GM12878 (cell line): ENCODE data around the gene AJUBA. TPM values are rescaled to one million over a fixed set of nuclear protein-coding genes. Genes with fewer than 3 reads are reported as not detected.

Source experiments
- IKZF2 ChIP-seq, 2 experiments: fragments of 450-650 bp; IDR thresholded peaks; 2 replicates each; pipeline ENCODE4 v1.6.1; 2017; ENCODE audit warnings: mild to moderate bottlenecking in 2 of 2, moderate library complexity in 2 of 2
- polyA plus RNA-seq, 11 experiments: library from polyadenylated mRNA; depleted of rRNA in 4 of 11; unstranded in 6 of 11; stranded (reverse) in 5 of 11; fragments of >200 nt; fragmentation: Nextera tagmentation in 4 of 11; fragmentation: Illumina TruSeq in 1 of 11; extraction: Ambion mirVana in 4 of 11; extraction: Trizol in 1 of 11; gene quantifications; 1 replicate in 1 of 11; 2 replicates in 10 of 11; pipeline versions ENCODE4 v1.2.1 to v1.2.3, GENCODE V29; 2011 to 2016; ENCODE audit warnings: inconsistent platforms in 2 of 11, missing spikeins in 2 of 11, low read depth in 1 of 11
- total RNA-seq, 4 experiments: library from RNA; depleted of rRNA in 3 of 4; stranded (reverse); fragments of >200 nt in 3 of 4; fragmentation: Illumina TruSeq in 1 of 4; extraction: Trizol in 1 of 4; gene quantifications; 2 replicates each; pipeline versions ENCODE4 v1.2.1 to v1.2.3, GENCODE V29; 2013 to 2021
- TF ChIP-seq, protein P1 (sequence below): fragments of 450-650 bp; IDR thresholded peaks from 2 replicates; pipeline ENCODE4 v1.6.1; 2017; ENCODE audit warnings: antibody characterized with exemption, mild to moderate bottlenecking, moderate library complexity
- TF ChIP-seq, protein P2 (sequence below): fragments of 450-650 bp; IDR thresholded peaks from 2 replicates; pipeline ENCODE4 v1.6.1; 2017; ENCODE audit warnings: mild to moderate bottlenecking
- TF ChIP-seq, protein P3 (sequence below): fragments of 450-650 bp; formaldehyde crosslinking; IDR thresholded peaks from 2 replicates; pipeline ENCODE4 v1.4.0; 2020; ENCODE audit warnings: mild to moderate bottlenecking, moderate library complexity

AJUBA gene
- total and polyA plus RNA-seq, 10 of the 15 experiments (the other 5 are each of a cell fraction or from before 2014, with no cell fraction given) = 0.03 to 18.1 (median 0.36) TPM; not detected in 1

DNA sequence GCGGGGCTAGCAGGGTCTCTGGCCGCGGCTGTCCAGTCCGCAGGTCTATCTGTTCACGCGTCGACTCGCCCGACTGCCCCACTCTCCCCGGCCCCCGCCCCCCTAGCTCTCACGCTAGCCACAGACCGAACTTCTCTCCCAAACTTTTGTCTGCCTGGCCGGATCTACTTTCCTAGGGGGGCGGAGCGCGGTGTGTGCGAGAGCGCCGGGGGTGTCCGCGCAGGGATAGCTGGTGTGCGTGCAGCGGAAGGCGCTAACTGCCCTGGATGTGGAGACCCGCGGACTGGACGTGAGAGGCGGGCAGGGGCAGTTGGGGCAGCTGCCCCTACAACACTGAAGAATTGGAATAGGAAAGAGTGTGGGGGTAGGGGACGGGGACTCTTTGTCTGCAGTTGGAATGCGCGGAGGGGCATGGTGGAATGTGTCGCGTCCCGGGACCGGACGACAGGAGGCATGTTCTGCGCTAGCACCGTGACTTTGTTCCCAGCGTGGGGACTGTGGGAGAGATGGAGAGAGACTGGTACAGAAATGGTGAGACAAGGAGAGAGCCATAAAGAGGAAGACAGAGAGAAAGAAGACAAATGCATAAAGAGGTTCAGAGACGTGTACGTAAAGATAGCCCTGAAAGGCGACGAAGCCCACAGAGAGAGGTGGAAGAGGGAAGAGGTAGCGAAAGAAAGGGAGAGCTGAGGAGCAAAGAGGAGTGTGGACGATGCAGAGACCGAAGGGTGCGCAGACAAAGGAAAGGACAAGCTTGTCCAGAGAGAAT is at the start of gene AJUBA (continued):
- TF ChIP-seq, protein P1, sequence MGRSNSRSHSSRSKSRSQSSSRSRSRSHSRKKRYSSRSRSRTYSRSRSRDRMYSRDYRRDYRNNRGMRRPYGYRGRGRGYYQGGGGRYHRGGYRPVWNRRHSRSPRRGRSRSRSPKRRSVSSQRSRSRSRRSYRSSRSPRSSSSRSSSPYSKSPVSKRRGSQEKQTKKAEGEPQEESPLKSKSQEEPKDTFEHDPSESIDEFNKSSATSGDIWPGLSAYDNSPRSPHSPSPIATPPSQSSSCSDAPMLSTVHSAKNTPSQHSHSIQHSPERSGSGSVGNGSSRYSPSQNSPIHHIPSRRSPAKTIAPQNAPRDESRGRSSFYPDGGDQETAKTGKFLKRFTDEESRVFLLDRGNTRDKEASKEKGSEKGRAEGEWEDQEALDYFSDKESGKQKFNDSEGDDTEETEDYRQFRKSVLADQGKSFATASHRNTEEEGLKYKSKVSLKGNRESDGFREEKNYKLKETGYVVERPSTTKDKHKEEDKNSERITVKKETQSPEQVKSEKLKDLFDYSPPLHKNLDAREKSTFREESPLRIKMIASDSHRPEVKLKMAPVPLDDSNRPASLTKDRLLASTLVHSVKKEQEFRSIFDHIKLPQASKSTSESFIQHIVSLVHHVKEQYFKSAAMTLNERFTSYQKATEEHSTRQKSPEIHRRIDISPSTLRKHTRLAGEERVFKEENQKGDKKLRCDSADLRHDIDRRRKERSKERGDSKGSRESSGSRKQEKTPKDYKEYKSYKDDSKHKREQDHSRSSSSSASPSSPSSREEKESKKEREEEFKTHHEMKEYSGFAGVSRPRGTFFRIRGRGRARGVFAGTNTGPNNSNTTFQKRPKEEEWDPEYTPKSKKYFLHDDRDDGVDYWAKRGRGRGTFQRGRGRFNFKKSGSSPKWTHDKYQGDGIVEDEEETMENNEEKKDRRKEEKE = no peak
- TF ChIP-seq, protein P2, sequence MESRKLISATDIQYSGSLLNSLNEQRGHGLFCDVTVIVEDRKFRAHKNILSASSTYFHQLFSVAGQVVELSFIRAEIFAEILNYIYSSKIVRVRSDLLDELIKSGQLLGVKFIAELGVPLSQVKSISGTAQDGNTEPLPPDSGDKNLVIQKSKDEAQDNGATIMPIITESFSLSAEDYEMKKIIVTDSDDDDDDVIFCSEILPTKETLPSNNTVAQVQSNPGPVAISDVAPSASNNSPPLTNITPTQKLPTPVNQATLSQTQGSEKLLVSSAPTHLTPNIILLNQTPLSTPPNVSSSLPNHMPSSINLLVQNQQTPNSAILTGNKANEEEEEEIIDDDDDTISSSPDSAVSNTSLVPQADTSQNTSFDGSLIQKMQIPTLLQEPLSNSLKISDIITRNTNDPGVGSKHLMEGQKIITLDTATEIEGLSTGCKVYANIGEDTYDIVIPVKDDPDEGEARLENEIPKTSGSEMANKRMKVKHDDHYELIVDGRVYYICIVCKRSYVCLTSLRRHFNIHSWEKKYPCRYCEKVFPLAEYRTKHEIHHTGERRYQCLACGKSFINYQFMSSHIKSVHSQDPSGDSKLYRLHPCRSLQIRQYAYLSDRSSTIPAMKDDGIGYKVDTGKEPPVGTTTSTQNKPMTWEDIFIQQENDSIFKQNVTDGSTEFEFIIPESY = no peak
- peak; percentile 92 to 94 for TF ChIP-seq IKZF2 (IDR thresholded peaks at IDR 0.05)
- TF ChIP-seq, protein P3, sequence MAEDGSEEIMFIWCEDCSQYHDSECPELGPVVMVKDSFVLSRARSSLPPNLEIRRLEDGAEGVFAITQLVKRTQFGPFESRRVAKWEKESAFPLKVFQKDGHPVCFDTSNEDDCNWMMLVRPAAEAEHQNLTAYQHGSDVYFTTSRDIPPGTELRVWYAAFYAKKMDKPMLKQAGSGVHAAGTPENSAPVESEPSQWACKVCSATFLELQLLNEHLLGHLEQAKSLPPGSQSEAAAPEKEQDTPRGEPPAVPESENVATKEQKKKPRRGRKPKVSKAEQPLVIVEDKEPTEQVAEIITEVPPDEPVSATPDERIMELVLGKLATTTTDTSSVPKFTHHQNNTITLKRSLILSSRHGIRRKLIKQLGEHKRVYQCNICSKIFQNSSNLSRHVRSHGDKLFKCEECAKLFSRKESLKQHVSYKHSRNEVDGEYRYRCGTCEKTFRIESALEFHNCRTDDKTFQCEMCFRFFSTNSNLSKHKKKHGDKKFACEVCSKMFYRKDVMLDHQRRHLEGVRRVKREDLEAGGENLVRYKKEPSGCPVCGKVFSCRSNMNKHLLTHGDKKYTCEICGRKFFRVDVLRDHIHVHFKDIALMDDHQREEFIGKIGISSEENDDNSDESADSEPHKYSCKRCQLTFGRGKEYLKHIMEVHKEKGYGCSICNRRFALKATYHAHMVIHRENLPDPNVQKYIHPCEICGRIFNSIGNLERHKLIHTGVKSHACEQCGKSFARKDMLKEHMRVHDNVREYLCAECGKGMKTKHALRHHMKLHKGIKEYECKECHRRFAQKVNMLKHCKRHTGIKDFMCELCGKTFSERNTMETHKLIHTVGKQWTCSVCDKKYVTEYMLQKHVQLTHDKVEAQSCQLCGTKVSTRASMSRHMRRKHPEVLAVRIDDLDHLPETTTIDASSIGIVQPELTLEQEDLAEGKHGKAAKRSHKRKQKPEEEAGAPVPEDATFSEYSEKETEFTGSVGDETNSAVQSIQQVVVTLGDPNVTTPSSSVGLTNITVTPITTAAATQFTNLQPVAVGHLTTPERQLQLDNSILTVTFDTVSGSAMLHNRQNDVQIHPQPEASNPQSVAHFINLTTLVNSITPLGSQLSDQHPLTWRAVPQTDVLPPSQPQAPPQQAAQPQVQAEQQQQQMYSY = no peak
